DMS79 (cell line): ENCODE data around the gene EGFL7.

Experiments
- DNase-seq: peaks from one replicate; lab custom pipeline; 2025; lab: John Stamatoyannopoulos, UW

The EGFL7 gene

DNA sequence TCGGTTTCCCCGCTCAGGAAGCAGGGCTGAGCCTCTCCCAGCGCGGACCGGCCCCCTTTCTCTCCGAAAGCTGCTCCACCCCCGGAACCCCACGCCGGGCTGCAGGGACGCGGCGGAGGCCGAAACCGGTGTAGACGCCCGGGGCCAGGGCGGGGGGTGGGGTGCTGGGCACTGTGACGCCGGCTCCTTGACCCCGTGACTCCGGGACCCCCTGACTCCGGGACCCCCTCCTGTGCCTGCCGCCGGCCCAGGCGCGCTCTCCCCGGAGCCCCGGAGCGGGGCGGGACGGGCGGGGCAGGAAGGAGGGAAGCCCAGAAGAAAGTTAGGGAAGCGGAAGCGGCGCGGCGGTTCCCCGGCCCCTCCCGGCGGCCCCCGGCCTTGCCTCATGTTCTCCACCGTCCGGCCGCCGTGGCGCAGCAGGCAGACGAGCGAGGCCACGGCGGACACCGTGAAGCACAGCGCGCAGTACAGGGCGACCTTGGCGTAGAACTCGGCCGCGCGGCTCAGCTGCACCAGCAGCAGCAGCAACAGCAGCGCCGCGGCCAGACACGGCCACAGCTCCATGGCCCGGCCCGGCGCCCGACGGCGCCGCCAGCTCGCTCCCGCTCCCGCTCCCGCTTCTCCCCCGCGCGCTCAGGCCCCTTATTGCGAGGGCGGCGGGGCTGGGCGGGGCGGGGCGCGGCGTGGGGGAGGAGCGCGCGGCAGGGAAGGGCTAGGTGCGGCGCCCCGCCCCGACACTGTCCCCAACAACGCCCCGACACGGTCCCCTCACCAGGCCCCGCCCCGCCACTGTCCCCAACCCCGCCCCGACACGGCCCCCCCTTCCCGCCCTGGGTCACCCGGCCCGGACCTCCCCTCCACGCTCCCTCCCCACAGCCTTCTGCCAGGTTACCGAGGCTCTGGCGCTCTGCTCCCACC is 24.3 kb downstream of the EGFL7 start, which contains the start of gene AGPAT2:
Gene AGPAT2, minus strand, starts transcription at position 664 of the 918 bp plus-strand sequence. Its CDS starts 100 bp downstream, at position 564.
- DNase-seq = no peak

DNA sequence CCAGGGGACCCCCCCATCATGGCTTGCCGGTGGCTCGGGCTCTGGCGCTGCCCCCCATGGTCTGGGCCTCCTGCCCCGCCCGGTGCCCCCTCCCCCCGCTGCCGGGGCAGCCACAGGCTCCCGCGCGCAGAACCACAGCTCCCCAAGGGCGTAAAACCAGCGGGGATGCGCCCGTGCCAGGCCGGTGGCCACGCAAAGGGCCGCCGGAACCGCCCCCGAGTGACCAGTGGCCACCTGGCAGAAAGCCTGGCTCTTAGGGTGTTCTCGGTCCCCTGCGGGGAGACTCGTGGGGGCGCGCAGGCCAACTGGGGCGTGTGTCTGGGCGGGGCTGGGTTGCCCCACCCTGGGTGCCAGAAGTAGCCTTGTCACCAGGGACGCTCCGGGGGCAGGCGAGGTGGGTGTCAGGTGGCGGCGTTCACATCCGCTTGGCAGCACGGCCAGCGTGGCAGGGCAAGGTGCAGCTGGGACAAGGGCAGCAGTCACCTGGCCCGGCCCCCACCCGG is 25.1 kb downstream of the EGFL7 start:
- DNase-seq = no peak

DNA sequence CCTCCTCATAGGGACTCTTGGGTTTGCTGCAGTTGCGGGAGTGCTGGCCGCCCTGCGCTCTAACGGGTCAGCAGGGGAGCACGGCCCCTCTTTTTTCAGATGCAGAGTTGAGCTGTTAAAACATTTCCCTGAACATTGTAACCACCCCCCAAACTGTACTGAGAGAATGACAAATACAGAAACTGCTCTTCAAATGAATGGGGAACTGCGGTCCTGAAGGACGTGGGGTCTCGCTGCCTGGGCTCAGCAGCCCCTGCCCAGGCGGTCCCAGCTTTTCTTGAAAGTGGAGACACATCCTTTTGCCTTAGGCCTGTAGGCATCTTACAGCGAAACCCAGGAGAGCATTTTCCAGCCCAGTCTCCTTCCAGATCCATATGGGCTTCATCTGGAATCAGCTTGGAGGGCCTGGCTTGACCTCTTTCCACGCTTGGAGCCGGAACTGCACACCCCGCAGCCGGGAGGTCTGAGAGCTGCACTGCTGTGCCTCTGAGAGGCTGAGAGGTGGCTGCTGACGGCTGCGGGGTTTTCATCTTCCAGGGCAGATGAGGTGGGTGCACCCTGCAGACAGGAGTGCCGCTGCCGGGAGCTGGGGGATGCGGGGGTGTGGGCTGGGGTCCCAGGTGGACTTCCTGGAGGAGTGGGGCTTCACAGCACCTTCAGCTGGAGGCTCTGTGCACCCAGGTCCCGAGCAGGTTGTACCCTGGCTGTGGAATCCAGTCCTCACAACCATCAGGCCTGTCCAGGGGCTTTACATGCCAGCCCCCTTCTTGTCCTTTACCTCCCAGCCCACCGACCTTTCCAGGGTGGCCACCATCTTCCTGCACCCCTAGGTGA is 25.8 kb downstream of the EGFL7 start:
- no peak for DNase-seq

DNA sequence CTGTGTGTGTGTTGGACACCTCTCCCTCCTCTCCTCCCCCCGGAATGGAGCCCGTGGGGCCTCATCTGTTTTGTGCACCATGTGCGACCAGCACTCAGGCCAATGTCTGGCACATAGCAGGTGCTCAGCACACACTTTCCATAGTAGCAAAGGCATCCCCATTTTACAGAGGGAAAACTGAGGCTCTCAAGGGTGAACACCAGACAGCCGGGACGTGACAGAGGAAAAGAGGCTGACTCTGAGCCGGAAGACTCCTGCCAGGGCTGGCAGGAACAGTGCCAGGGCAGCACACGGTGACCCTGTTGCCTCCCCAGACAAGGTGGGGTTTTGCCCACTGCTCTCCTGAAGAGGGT is 26.4 kb downstream of the EGFL7 start:
- DNase-seq = no peak

DNA sequence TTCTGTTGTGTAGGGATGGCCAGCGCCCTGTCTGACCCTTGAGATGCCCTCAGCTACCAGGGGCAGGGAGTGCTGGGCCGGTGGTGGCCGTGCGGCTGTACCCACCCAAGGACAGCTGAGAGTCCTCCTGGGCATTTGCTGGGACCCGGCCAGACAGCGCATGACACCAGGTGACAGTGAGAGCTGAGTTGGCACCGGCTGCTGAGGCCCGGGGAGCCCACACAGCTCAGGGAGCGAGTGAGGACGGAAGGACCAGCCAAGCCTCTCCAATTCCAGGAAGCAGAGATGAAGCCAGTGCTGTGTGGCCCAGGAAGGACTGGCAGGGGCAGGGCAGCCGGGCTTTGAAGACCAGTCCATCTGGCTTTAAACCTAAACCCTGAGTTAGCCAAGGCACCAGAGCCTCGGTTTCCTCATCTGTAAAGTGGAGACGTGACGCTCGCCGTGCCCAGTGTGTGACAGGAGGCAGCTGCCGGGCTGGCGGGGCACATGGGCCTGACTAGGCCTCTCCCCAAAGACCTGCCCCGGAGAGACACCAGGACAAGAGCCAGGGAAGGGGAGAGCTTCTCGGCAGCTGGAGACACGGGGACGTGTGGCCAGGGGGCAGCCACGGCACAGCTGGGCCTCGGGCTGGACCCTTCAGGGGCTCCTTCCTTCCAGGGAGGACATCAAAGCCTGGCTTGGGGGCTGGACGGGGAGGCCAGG is 27.5 kb downstream of the EGFL7 start:
- no peak for DNase-seq

DNA sequence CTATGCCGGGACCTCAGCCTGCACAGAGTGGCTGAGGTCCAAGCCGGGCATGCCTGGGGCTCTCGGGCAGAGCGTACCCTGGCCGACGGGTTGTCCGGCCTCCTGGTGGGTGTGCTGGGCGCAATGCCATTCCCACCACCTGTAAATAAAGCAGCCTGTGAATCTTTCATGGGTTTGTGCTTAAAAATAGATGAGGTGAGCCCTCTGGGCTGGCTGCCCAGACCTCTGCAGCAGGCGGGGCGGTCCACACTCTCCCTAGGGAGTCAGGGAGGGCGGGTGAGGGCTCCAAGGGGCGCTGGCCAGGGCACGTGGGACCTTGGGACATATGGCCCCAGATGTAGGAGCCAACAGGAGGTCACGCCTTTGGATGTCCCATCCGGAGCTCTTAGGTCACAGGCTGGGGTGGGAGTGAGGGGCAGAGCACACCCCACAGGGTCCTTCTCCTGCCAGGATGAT is 28.1 kb downstream of the EGFL7 start:
- DNase-seq = peak; percentile 11

DNA sequence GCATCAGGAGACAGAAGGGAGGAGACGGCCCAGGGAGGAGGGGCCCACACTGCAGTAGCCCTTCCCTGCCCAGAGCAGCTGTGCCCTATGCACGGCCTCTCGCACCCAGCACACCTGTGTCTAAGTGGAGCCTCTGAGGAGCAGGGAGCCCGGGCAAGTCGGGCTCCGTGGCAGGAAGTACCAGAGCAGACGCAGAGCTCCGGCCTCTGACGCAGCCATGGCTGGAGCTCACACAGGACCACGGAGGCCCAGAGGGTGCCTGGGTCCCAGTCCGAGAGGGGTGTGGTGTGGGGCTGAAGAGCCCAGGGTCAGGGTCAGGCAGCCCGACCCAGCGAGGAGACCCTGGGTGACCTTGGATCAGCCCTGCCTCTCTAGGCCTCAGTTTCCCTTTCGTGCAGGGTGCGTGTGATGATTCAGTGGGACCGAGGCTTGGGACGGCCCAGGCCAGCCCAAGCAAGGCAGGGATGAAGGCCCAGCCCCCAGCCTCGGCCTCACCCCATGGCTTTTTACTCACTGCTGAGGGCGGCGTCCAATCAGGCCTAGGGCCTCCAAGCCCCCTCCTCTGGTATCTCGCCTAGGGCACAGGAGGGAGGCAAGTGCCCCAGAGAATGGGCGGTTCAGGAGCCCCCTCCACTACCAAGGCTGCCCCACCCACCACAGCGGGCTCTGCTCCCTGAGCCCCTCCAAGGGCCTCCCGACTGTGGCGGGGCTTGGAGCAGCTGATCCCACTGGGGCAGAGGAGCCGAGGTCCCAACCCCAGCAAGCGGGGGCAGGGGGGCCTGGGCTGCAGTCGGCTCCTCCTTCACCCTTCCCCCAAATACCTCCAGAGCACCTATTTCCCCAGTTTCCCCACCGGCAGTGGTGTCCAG is 28.8 kb downstream of the EGFL7 start:
- no peak for DNase-seq

DNA sequence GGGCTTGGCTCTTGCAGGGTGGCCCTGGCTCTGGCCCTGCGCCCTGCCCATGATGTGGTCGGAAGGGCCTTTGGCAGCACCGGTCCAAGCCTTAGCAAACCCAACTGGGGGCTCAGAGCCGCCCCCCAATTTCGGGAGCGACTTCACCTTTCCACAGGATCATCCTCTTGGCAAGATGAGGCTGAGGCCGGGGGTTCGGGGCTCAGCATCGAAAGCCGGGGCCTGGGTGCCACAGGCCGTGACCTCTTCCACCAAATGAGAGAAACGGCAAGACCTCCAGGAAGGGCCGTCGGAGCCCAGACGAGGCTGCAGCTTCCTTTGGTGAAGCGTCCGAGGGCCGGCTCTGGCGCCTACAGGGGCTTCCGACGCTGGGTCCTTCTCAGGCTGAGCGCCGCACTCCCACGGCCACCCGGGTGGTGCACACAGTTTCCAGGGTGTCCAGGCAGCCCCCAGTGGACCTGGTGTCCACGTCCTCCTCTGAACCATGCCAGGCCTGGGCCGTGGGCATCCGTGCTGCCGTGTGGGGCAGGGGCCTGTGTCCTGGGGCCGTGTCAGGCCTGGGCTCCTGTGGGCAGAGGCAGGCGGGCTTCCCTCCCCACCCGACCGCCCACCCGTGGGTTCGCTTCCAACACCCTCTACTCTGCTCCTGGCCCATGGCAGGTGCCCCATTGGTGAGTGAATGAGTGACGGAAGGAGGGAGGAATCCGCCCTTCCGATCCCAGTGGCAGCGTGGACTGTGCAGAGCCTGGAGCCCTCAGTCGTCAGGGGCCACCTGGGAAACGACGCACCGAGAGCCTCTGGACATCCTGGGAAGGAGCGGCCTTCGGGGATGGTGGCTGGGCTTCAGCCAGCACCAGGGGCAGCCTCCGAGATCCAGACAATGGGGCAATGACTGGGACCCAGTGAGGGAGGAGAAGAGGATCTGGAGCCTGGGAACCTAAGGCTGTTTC is 29.7 kb downstream of the EGFL7 start:
- no peak for DNase-seq

DNA sequence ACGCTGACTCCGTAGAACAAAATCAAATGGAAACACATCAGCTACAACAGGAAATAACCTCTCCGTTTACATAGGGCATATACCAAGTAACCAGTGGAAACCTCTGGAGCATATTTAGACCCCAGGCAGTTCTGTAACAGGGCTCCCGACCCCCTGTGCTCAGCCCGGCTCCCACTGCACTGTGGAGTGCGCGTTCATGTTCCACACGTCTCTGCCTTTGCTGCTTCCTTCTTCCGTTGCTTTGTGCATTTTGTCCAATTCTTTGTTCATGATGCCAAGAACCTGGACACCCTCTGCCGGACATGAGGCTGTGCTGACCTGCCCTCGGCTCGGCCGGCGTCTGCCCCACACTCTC is 30.4 kb downstream of the EGFL7 start:
- DNase-seq = no peak

DNA sequence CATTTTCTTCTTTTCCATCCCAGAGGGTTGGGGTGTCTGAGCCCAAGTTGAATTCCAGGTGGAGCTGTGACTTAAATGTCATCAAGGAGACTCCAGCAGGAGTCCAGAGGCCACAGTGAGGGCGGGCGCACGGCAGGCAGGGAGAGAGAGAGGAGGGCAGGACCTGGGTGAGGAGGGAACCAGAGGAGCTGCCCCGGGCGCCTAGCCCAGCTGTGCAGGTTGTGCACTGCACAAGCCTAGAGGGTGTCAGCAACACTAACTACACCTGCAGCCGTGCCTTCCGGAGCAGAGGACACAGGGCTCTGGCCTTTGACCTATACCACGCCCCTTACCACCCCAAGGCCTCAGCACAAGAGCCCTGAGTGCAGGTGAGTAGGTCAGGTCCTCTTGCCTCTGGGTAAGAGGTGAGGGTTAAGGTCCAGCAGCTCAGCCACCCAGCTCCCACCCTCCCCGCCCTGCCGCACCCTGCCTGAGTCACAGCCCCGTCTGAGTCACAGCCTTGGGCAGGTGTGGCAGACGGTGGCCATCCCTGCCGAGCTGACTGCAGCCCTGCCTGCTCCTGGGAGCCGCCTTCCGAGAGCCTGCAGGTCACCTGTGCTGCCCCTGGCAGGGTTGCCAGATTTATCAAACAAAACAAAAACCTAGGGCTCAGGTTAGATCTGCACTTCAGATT is 30.9 kb downstream of the EGFL7 start:
- no peak for DNase-seq

DNA sequence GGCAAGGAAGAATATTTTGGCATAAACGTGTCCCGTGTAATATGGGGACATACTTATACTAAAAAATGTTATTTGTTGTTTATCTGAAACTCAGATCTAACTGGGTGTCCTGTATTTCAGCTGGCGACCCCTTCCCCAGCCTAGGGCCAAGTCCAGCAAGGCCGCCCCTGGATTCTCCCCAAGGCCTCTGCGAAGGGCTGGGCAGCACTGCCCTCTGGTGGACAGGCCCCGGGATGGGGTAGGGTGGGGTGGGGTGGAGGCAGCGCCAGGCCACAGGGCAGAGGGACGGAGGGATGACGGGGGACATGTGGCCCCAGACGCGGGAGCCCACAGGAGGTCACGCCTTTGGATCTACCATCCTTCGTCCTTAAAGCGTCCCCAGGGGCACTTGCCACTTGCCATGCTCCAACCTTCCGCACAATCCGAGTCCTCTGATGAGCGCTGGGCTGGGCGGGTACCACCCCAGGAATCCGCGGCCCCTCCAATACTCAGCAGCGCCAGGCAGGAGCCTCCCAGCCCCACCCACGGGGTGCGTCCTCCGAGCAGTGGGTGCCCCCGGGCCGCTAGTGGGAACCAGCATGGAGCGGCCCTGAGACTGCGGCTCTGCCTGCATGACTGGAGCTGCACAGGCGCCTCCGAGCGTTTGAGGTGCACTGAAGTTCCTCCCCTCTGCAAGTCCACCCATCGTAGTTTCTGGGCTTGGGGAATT is 31.6 kb downstream of the EGFL7 start:
- peak; percentile 30 for DNase-seq

DNA sequence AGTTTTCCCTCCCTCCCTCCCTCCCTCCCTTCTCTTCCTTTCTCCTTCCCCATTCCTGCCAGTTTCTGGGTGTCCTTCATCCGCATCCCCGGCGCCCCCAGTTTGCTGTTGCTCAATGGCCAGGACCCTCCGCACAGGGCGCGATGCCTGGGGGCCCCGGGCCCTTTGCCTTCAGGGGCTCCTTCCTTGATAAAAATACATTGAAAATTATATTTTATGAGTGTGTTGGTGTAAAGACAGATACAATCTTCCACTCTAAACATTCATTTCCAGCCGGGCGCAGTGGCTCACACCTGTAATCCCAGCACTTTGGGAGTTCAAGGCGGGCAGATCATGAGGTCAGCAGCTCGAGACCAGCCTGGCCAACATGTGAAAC is 32.1 kb downstream of the EGFL7 start:
- DNase-seq = no peak

DNA sequence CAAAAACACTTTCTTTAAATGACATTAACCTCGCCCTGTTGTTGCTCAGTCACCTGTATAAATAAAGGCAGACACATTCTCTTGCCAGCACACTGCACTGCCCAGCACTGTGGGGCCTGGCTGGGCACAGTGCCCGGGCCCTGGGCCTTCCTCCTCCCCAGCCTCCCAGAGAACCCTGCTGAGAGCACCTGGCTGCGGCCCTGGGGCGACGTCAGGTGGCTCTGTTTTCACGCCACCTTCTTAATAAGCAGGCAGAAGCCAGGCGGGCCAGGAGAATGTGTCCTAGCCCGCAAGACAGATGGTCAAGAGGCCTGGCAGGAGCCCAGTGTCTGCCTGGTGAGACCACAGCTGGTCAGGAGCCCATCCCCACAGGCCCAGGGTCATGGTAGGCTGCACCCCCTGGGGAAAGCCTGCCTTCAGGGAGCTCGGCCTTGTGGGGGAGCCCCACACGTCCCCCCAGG is 32.7 kb downstream of the EGFL7 start:
- peak; percentile 90 for DNase-seq

DNA sequence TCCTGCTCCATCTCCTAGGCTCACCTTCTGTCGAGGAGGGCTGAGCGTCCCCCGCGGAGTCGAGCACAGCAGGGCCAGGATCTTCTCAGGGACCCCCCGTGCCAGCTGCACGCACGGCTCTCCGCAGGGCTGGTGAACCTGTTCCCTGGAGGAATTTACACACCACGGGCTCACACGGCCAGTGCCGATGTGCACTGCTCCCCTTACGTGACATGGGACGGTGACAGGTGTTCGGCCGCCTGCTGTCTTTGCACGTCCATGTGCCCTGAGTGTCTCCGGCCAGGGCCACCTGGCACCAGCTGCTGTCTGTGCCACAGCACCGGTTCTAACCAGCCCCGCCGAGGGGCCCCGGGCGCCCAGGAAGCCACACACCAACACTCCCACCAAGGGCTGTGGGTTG is 33.2 kb downstream of the EGFL7 start:
- DNase-seq = peak; percentile 71

DNA sequence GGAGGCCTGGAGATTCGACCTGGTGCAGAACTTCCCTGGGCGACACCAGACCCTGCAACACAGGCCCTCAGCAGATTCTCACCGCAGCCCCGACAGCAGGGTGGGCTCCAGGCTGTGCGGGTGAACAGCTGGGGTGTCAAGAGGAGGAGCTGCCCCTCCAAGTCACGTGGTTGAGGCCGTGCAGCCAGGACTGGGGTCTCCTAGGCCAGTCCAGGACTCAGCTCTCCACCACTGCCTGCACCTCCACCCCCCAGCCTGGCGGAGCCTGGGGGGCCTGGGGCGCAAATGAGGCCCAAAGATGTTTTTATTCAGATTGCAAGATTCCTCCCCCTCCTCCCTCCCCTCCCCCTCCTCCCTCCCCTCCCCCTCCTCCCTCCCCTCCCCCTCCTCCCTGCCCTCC is 33.8 kb downstream of the EGFL7 start:
- no peak for DNase-seq

DNA sequence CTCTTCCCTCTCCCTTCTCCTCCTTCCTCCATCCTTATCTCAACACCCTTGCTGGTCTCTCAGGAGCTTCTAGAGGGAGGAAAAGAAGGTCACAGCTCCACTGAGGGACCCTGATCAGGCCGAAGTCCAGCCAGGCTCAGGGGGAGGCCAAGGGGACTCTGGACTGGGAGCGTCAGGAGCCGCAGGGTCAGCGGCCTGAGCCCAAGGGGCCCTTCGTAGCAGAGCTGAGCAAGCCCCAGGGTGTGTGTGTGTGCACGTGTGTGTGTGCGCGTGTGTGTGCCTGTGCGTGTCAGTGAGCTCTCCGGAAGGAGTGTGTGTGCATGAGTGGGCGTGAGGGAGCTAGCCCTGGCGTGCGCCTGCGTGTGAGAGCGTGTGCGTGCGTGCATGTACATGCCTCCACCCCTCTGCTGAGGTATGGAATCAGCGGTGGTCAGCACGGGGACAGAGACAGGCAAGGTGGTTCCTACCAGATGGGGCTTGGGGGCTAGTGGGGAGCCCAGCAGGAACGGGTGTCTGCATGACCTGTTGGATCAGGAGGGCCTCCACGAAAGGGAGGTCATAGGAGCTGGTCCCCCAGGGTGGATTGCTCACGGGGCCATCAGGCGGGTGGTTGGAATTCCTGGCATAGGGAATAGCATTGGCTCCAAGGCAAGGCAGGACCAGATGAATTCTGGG is 34.6 kb downstream of the EGFL7 start:
- DNase-seq = no peak

DNA sequence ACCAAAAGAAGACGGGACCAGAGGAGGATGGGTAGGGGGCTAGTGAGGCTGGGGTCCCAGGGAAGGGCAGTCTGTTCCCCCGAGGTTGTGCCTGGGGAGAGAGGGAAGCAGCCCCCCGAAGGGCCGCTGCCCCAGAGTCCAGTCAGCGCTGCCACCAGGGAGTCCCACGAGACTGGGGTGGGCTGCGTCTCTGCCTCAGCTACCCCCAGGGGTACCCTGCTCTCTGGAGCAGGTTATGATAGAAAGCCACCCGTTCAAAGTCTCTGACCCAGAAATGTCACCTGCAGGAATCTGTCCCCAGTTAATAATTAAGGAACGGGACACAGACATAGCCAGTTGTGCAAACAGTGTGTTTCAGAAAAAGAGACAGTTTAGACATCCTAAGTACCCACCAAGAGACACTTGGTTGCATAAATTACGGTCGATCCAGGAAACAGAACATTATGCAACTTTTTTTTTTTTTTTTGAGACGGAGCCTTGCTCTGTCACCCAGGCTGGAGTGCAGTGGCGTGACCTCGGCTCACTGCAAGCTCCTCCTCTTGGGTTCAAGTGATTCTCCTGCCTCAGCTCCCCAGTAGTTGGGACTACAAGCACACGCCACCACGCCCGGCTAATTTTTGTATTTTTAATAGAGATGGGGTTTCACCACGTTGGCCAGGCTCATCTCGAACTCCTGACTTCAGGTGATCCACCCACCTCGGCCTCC is 35.3 kb downstream of the EGFL7 start:
- no peak for DNase-seq
